ENCODE results near the gene DOCK7.

The DOCK7 gene

GRCh38 chr1:62439652-62440371 is 248.4 kb downstream of the DOCK7 start:
- DNase-seq: peak; percentile 65

- DNase-seq: peak; percentile 7
These were observed 250.0 kb downstream of the DOCK7 start for GRCh38 chr1:62438163-62438562.

- DNase-seq: peak; percentile 19
These were observed 250.8 kb downstream of the DOCK7 start for GRCh38 chr1:62437273-62437940.

GRCh38 chr1:62436466-62437272 is 251.5 kb downstream of the DOCK7 start, which contains the start of gene USP1:
TSS of gene USP1 (plus strand) at chr1:62437049. CDS start at chr1:62439868, 2,819 bp downstream.
- peak; percentile 82 for DNase-seq

GRCh38 chr1:62436039-62436465 is 252.1 kb downstream of the DOCK7 start:
- DNase-seq: peak; percentile 99

GRCh38 chr1:62435231-62436038 is 252.8 kb downstream of the DOCK7 start:
- no peak for DNase-seq

GRCh38 chr1:62434618-62435001 is 253.6 kb downstream of the DOCK7 start:
- DNase-seq: no peak

GRCh38 chr1:62433861-62434617 is 254.1 kb downstream of the DOCK7 start:
- DNase-seq: no peak

GRCh38 chr1:62429581-62429980 is 258.6 kb downstream of the DOCK7 start:
- no peak for DNase-seq

- DNase-seq: no peak
These were observed 259.8 kb downstream of the DOCK7 start for GRCh38 chr1:62428351-62428750.

- DNase-seq: no peak
These were observed 261.4 kb downstream of the DOCK7 start for GRCh38 chr1:62426794-62427193.

GRCh38 chr1:62426237-62426636 is 261.9 kb downstream of the DOCK7 start:
- DNase-seq: no peak

GRCh38 chr1:62425041-62425440 is 263.1 kb downstream of the DOCK7 start:
- no peak for DNase-seq

GRCh38 chr1:62424411-62424810 is 263.8 kb downstream of the DOCK7 start:
- no peak for DNase-seq

GRCh38 chr1:62423580-62424242 is 264.5 kb downstream of the DOCK7 start:
- no peak for DNase-seq

- no peak for DNase-seq
These were observed 268.0 kb downstream of the DOCK7 start for GRCh38 chr1:62420214-62420613.

GRCh38 chr1:62417351-62417999 is 270.7 kb downstream of the DOCK7 start:
- DNase-seq: no peak

- no peak for DNase-seq
These were observed 272.5 kb downstream of the DOCK7 start for GRCh38 chr1:62415687-62416086.

- peak; percentile 48 for DNase-seq
These were observed 280.7 kb downstream of the DOCK7 start for GRCh38 chr1:62407398-62408009.

GRCh38 chr1:62406576-62406975 is 281.6 kb downstream of the DOCK7 start:
- no peak for DNase-seq
